ENCODE results near the gene TULP4. TPM values are rescaled to one million over a fixed set of nuclear protein-coding genes. Genes with fewer than 3 reads are reported as not detected.

The TULP4 gene
- total and polyA plus RNA-seq, 2 of the 8 experiments (the other 6 are each of a cell fraction or from before 2014, with no cell fraction given) = 7.7 to 51.6 TPM

DNA sequence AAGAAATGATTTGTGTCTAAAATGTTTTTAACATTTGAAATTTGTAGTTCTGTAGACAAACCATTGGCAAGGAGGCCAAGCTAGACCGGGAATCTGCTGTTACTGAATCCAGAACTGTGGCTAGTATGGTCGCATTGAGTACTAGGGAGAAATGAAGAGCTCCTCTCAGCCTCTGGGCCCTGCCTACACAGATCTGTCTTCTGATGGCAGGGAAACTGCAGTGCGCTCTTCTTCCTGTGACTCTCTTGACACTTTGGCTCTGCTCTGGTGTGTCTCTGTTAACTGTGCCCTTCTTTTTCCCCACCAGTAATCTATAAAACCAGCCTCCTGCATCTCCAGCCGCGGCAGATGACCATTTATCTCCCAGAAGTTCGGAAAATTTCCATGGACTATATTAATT lies 186.1 kb downstream of the TULP4 start (continued):
- no peak for TF ChIP-seq JUND (IDR thresholded peaks at IDR 0.05; ENCODE audit: low read length)
- no peak for TF ChIP-seq MAX (IDR thresholded peaks at IDR 0.05)
